Measurements from ENCODE around the gene CATSPERZ.
A peak's percentile ranks its signal among the peaks of the same experiment; 100 is the strongest.
"Not testable (repeated sequence)": the region's sequence is repeated elsewhere in the genome, so short reads cannot be mapped to it uniquely, and the experiment has no call there.

CATSPERZ gene

GRCh38 chr11:64321026-64321425 is 20.9 kb downstream of the CATSPERZ start:
- DNase-seq: no peak

DNA sequence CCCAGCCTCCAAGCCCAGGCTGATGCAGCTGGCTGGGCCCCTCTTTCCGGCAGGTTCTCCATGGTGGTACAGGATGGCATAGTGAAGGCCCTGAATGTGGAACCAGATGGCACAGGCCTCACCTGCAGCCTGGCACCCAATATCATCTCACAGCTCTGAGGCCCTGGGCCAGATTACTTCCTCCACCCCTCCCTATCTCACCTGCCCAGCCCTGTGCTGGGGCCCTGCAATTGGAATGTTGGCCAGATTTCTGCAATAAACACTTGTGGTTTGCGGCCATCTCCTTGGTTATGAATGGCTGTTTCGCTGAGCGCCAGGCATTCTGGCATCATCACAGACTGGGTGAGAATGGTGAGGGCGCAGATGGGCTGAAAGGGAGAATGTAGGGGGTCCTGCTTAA is 21.4 kb downstream of the CATSPERZ start:
- no peak for DNase-seq

DNA sequence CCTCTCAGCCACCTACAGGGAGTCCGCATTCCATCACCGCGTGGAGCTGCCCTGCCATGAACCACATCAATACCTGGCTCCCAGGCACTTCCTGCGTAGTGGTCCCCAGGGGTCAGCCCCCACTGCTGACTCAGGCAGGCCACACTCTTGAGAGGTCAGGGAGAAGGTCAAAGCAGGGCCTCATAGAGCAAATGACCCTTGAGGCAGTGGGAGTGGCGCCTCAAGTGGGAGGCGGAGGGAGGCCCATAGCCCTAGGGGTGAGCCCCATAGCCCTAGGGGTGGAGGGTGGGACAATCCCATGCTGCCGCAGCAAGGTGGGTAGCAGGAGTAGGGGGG is 22.7 kb downstream of the CATSPERZ start:
- DNase-seq: no peak

DNA sequence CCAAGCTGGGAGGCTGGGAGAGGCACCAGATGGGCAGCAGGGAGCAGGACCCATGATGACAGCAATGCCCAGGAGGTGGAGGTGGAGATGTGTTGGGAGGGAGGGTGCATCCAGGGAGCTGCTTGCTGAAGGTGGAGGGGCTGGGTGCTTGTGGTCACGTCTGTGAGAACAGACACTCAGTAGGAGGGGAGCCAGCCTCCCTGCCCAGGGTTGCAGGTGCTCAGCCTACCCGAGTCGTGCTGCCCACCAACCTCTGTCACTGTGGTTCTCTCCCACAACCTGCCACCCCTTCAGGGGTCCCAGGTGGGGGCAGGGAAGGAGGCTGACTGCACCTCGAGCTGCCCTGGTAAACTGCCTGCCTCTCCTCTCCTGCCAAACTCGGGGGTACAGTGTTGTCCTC is 23.2 kb downstream of the CATSPERZ start:
- DNase-seq: no peak

GRCh38 chr11:64323984-64324383 is 23.8 kb downstream of the CATSPERZ start:
- not testable (repeated sequence) for DNase-seq

GRCh38 chr11:64324692-64325469 is 24.7 kb downstream of the CATSPERZ start:
- DNase-seq: no peak

DNA sequence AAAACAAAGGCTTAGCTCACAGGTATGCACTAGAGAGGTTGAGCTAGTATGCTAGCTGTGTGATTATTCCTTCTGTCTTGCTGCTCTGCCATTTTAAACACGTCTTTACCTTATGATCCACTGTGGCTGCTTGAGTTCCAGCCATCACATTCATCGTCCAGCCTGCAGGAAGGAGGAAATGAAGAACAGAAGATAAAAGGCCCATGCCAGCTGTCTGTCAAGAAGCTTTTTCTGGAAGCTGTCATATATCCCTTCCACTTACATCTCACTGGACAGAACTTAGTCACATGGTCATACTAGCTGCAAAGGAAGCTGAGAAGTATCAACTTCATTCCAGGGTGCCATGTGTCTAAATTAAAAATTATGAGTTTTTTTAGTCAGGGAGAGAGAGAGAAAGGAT is 27.2 kb downstream of the CATSPERZ start:
- DNase-seq: no peak

DNA sequence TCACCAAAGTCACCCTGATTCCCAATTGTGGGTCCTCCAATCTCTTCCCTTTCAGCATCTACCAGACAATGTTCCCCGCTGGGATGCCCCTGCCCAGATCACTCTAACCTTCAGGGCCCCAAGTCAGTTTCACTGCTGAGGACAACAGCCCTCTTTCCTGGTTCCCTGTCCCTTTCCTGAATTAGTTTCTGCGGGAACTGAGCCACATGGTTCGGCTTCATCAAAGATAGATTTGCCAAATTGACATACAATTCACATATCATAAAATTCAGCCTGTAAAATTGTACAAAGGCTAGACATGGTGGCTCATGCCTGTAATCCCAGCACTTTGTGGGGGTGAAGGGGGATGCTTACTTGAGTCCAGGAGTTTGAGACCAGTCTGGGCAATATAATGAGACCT is 27.8 kb downstream of the CATSPERZ start:
- no peak for DNase-seq

GRCh38 chr11:64330888-64331287 is 30.7 kb downstream of the CATSPERZ start:
- no peak for DNase-seq

- peak; percentile 63 to 79 for DNase-seq
Observed at GRCh38 chr11:64331569-64332371, 31.6 kb downstream of the CATSPERZ start.

GRCh38 chr11:64333556-64333955 is 33.4 kb downstream of the CATSPERZ start:
- no peak for DNase-seq

GRCh38 chr11:64334764-64335735 is 34.9 kb downstream of the CATSPERZ start:
- DNase-seq: peak; percentile 81 to 82

- DNase-seq: no peak
Observed at GRCh38 chr11:64337538-64338249, 37.5 kb downstream of the CATSPERZ start.

DNA sequence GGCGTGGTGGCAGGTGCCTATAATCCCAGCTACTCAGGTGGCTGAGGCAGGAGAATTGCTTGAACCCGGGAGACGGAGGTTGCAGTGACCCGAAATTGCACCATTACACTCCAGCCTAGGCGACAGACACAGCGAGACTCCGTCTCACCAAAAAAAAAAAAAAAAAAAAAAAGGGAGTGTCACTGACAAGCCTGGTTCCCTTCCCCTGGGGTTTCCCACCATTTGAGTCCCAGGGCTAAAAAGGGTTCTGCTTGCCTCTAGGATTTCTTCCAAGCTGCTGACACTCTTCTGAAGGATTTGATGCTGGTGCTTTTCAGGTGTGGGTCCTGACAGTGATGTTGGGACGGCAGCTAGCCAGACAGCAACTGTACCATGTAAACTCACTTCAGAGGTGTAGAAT is 38.6 kb downstream of the CATSPERZ start:
- no peak for DNase-seq

GRCh38 chr11:64339286-64339685 is 39.1 kb downstream of the CATSPERZ start:
- no peak for DNase-seq

GRCh38 chr11:64339754-64340408 is 39.7 kb downstream of the CATSPERZ start, which contains the start of gene CCDC88B:
Gene CCDC88B (plus strand): TSS chr11:64340204. CDS start chr11:64340267, 63 bp downstream.
- no peak for DNase-seq

GRCh38 chr11:64340671-64341335 is 40.6 kb downstream of the CATSPERZ start:
- no peak for DNase-seq

DNA sequence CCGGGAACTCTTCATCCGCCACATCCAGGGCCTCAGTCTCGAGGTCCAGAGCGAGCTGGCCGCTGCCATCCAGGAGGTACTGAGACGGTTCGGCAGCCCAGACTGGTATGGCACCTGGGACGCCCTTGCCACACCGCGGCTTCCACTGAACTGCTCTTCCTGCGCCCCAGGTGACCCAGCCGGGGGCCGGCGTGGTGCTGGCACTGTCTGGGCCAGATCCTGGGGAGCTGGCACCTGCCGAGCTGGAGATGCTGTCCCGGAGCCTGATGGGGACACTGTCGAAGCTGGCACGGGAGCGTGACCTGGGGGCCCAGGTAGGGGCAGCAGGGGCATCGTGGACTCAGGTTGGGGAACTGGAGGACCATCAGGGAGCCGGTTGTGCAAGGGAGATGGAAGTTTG is 41.3 kb downstream of the CATSPERZ start:
- no peak for DNase-seq

DNA sequence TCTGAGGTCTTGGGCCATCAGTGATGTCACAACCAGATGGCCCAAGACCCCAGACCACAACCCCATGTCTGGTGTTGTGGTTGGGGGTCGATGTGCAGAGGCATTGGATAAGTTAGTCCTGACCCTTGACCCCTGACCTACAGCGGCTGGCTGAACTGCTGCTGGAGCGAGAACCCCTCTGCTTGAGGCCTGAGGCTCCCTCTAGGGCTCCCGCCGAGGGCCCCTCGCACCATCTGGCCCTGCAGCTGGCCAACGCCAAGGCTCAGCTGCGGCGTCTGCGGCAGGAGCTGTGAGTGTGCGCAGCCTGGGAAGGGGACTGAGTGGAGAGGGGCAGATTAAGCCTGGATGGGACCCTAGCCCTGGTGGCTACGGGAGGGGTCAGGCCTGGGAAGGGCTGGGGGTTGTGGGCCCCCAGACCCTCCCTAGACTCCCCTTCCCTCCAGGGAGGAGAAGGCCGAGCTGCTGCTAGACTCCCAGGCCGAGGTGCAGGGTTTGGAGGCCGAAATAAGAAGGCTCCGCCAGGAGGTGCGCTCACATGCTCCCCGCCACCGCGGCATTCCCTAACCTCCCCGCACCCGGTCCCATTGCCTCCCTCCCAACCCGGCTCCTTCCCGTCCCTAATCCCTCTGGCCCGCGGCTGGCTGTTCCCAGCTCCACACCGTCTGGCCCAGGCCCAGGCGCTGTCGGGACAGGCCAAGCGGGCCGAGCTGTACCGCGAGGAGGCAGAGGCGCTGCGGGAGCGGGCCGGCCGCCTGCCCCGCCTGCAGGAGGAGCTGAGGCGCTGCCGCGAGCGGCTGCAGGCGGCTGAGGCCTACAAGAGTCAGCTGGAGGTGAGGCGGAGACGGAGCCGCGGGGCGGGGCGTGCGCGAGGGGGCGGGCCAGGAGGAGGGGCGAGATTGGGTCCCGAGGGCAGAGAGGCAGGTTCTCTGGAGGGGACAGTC is 42.0 kb downstream of the CATSPERZ start:
- DNase-seq: peak; percentile 73 to 84

All from SHP77 (cell line).